Hindlimb muscle (tissue), 1 donor: ENCODE data around the gene PDZD4. TPM values are rescaled to one million over a fixed set of nuclear protein-coding genes. Genes with fewer than 3 reads are reported as not detected.

Experiments
- DNase-seq: peaks from one replicate; pipeline ENCODE4 v3.0.0-alpha.2; 2013
- polyA plus RNA-seq: library from polyadenylated mRNA; unstranded; fragments of 120-200 nt; gene quantifications from one replicate; pipeline ENCODE4 v1.2.1, GENCODE V29; 2013; ENCODE audit not compliant: insufficient read length

Gene PDZD4
- polyA plus RNA-seq, 1 donor = 2.4 TPM

GRCh38 chrX:153782871-153783270, 47.5 kb downstream of the PDZD4 start:
- no peak for DNase-seq

- no peak for DNase-seq
Observed at GRCh38 chrX:153782313-153782712, 48.0 kb downstream of the PDZD4 start.

DNA sequence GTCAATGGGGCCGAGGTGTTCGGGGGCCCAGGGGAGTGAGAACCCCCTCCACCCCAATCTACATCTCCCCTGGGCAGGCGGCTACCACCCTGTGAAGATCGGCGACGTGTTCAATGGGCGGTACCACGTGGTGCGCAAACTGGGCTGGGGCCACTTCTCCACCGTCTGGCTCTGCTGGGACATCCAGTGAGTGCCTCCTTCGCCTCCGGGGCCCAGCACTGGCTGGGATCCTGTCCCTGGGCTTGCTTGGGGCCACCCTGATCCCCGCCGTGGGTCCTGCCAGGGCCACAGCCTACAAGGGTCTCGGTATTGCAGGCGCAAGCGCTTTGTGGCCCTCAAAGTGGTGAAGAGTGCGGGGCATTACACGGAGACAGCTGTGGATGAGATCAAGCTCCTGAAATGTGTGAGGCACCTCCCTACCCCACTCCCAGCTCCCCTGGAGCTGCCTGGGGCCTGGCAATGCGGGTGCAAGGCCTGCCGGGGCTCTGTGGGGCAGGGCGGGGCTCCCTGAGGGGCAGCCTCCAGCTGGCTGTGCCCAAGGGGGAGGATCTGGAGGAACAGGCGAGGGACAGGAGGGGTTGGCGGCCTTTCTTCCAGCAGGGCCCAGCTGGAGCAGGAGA, 48.8 kb downstream of the PDZD4 start:
- no peak for DNase-seq

DNA sequence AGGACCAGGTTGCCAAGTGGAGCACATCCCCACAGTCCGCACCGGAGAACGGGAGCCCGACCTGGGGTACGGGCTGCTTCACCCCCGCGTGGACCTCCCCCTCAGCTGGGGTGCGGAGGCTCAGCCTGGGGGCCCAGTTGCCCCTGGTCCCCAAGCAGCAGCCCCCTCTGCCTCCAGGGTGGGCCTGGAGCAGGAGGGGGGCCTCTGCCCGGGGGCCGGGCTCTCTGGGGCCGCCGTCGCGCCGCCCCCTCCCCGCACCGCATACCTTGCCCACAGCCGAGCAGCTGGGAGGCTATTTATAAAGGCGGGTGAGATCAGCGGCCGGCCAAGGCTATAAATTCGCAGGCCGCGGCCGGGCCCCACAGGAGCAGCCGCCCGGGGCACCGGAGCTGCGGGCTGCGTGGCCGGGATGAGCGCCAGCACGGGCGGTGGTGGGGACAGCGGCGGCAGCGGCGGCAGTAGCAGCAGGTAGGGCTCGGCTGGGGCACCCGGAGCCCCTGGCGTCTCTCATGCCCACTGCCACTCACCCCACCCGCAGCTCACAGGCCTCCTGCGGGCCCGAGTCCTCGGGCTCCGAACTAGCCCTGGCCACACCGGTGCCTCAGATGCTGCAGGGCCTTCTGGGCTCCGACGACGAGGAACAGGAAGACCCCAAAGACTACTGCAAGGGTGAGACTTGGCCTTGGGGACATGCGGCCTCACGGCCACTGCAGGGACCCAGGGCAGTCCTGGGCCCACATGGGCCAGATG, 49.5 kb downstream of the PDZD4 start, which contains the start of gene SRPK3:
SRPK3 (plus strand) TSS at position 364 of the 750 bp plus-strand sequence; CDS start at position 410, 46 bp downstream.
- DNase-seq = no peak

DNA sequence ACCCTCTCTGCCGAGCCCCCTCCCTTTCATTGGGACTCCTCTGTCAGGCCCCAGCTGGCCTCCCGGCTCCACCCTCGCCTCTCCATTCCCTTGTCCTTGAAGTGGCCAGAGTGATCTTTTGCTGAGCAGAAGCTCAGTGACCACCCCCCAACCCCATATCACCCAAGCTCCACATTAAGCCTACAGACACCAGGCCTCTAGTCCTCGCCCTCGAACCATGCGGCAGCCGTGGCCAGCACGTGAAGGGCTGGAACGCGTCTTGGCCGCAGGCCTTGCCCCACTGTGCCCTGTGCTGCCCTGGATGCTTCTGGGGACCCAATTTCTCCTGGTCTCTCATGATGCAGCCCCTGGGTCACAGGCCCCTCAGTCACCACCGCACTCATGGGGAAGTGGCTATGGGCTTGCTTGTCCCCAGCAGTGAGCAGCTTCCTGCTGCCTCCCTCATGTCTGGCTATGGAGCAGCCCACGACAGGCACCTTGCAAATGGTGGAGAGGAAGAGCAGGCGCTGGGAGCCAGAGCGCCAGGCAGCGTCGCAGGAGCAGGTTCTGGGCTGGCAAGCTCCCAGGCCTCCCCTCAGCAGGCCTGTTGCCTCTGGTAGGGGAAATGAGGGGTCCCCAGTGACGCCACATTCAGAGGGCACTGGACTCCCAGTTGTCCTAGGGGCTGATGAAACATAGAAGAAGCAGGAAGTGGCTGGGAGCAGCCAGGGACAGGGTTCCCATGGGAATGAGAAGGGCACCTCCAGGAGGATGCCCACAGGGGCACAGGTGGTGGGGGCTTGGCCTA, 50.3 kb downstream of the PDZD4 start:
- no peak for DNase-seq

DNA sequence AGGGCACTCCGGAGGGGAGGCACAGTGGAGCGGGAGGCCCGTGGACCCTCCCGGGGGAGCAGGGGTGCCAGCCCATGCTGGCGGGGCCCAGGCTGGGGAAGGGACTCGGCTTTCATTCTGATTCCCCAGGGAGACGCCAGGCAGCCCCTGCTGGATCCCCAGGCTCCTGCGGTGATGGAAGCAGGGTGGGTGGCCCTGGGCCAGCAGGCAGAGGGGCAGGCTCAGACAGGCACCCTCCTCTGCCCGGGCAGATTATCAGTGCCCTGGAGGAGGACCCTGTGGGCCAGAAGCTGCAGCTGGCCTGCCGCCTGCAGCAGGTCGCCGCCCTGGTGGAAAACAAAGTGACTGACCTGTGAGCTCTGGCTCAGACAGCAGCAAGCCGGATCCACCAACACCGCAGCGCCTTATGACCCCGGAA, 51.7 kb downstream of the PDZD4 start:
- no peak for DNase-seq

DNA sequence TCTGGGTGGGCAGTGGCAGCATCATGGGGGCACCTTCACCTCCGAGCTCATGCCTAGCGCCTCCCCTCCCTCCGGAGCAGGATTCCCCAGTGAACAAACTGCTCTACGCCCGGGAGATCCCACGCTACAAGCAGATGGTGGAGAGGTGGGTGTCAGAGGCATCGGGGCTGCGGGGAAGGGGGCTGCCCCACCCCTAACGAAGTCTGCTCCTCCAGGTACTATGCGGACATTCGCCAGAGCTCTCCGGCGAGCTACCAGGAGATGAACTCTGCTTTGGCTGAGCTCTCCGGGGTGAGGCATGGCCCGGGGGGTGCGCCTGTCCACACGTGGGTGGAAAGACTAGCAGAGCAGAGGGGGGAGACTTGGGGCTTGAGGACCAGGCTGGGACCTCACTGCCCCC, 52.2 kb downstream of the PDZD4 start:
- DNase-seq = no peak

DNA sequence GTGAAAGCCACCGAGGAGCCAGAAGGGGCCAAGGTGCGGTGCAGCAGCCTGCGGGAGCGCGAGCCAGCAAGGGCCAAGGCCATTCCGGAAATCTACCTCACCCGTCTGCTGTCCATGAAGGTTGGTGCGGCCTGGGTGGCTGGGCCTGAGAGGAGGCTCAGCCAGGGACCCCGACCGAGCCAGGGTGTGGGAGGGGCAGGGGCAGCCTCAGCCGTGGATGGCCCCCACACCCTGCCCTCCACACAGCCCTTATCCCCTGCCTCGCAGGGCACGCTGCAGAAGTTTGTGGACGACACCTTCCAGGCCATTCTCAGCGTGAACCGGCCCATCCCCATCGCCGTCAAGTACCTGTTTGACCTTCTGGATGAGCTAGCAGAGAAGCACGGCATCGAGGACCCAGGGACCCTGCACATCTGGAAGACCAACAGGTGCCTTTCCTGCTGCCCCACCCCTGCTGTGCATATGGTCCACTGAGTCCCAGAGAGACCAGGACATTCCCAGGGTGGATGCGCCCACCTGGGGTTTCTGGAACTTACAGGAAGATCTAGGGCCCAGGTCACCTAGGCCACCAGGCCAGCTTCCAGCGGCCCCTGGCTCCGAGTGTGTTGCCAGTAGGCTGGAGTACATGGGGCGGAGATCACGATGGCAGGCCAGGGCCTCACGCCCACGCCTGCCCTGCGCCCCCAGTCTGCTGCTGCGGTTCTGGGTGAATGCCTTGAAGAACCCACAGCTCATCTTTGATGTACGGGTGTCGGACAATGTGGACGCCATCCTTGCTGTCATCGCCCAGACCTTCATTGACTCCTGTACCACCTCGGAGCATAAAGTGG, 52.9 kb downstream of the PDZD4 start:
- no peak for DNase-seq

DNA sequence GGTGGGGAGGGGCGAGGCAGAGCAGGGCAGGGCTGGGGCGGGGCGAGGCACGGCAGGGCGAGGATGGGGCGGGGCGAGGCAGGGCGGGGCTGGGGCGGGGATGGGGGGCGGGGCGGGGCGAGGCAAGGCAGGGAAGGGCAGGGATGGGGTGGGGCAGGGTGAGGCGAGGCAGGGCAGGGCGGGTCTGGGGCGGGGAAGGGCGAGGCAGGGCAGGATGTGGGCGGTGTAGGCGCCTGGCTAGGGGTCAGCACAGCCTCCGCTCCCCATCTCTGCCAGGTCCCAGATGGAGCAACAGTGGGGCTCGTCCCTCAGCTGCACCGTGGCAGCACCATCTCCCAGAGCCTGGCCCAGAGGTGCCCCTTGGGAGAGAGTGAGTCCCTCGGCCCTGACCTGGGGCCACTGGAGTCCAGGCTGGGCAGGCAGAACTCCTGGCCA, 53.7 kb downstream of the PDZD4 start:
- DNase-seq = no peak

DNA sequence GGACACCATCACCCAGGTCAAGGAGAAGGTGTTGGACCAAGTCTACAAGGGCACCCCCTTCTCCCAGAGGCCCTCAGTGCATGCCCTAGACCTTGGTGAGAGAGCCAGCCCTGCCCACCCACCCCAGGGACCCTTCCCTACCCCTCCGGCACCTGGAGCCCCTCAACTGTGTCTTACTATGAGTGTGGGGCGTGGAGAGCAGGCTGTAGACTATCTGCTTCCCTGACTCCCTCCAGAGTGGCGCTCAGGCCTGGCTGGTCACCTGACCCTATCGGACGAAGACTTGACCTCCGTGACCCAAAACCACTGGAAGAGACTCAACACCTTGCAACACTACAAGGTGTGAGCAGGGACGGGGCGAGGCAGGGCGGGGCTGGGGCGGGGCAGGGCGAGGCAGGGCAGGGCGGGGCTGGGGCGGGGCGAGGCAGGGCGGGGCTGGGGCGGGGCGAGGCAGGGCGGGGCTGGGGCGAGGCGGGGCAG, 54.2 kb downstream of the PDZD4 start:
- no peak for DNase-seq

DNA sequence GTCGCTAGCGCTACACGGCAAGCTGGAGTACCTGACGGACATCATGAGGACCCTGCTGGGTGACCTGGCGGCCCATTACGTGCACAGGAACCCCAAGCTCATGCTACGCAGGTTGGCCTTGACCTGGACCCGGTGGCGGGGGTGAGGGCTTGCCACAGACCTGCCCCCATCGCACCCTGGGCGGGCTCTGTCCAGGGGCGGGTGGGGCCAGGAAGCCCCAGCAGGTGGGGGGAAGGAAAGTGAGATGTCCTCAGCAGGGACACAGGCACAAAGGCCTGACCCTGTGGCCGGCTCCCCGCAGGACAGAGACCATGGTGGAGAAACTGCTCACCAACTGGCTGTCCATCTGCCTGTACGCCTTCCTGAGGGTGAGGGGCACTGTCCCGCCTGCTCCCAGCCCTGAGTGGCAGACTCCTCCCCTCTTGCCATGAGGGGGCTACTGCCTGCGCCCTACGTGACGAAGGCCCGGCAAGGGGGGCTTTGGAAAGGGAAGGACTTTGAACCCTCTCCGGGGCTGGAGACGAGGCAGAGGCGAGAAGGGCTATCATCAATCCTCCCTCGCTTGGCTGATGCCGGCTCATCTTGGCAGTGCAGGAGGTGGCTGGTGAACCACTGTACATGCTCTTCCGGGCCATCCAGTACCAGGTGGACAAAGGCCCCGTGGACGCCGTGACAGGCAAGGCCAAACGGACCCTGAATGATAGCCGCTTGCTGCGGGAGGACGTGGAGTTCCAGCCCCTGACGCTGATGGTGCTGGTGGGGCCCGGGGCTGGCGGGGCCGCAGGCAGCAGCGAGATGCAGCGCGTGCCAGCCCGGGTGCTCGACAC, 54.8 kb downstream of the PDZD4 start:
- DNase-seq = no peak

DNA sequence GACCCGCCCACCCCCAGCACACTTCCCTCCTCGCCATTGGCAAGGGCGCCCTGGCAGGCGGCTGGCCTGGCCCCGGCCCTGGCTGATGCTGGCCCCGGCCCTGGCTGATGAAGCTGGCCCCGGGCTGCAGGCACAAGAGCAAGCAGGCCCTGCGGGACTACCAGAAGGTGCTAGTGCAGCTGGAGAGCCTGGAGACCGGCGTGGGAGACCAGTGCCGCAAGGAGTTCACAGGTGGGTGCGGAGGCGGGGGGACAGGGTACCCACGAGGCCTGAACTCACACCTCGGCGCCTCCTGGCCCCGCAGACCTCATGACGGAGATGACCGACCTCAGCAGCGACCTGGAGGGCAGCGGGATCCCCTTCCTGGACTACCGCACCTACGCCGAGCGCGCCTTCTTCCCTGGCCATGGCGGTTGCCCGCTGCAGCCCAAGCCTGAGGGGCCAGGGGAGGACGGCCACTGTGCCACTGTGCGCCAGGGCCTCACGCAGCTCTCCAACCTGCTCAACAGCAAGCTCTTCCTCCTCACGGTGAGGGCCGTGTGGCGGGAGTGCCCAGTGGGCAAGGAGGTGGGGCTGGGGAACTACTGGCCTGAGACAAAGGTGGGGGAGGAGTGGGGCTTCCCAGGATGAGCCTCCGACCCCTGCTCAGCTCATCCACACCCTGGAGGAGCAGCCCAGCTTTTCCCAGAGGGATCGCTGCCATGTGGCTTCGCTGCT, 55.6 kb downstream of the PDZD4 start:
- no peak for DNase-seq

- DNase-seq = no peak
Observed at GRCh38 chrX:153773741-153774575, 56.4 kb downstream of the PDZD4 start.

DNA sequence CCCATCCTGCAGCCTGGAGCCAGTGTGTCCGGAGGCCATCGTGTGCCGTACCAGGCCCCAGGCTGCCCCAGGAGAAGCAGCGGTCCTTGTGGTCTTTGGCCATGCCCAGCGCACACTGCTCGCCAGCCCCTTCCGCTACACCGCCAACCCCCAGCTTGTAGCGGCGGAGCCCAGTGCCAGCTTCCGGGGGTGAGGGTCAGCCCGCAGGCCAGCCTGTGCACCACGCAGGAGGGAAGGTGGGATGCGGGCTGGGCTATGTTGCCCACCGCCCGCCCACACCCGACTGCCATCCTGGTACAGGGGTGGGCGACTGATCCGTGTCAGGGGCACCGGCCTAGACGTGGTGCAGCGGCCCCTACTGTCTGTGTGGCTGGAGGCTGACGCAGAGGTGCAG, 57.1 kb downstream of the PDZD4 start:
- DNase-seq = no peak

DNA sequence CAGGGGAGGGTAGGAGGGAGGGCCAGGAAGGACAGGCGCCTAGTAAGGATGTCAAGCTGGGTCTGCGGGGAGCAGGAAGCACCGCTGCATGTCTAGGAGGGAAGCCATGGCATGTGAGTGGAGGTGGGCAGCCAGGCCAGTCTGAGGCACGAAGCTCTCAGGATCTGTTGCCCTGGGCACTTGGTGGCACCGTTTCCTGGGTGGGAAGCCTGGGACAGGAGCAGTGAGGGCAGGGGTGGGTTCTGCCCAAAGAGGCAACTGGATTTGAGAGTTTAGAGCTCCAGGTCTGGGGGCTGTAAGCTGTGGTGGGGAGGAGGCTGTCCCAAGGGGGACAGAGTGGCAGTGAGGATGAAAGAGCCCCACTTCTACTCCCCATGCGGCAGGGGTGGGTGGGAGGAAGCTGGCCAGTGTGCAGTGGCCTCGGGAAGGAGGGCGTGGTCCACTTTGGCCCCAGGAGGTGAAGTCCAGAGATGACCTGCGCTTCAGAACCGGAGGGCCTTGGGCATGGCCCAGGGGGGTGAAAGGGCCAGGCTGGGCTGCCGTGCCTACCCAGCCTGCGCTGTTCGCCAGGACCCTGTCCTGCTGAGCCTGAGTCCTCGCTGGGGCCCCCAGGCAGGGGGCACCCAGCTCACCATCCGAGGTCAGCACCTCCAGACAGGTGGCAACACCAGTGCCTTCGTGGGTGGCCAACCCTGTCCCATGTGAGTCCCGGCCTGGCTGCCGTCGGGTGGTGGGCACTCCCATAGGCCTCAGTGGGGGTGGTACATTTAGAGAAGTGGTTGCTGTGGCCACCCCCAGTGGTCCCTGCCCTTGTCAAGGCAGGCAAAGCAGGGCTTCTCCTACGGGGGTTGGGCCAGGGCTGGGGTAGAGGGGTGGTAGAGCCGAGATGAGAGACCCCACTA, 57.8 kb downstream of the PDZD4 start:
- no peak for DNase-seq

- DNase-seq = no peak
Observed at GRCh38 chrX:153771415-153772315, 58.7 kb downstream of the PDZD4 start.

GRCh38 chrX:153770601-153771414, 59.5 kb downstream of the PDZD4 start:
- DNase-seq = no peak
